Stimulated activated CD4-positive, alpha-beta T cell treated with anti-CD3 and anti-CD28 coated beads, Interleukin-12 subunit alpha, Interleukin-12 subunit beta, amount 100 ng/mL, for 48 hours (primary cell): ENCODE measurements around the gene TMEM123.

ENCODE experiments used
- DNase-seq, 3 donors: peaks; one replicate each; pipeline ENCODE4 v3.0.0-alpha.2; 2020; ENCODE audit warnings: low read depth in 2 of 3, low spot score in 1 of 3

Gene TMEM123

GRCh38 chr11:102426570-102426969 lies 26.0 kb downstream of the TMEM123 start:
- no peak for DNase-seq

GRCh38 chr11:102426000-102426399 lies 26.6 kb downstream of the TMEM123 start:
- no peak for DNase-seq

GRCh38 chr11:102423936-102424335 lies 28.6 kb downstream of the TMEM123 start:
- DNase-seq: no peak

GRCh38 chr11:102422817-102423712 lies 29.5 kb downstream of the TMEM123 start:
- DNase-seq: no peak

GRCh38 chr11:102421261-102421660 lies 31.3 kb downstream of the TMEM123 start:
- DNase-seq: no peak

GRCh38 chr11:102420547-102420946 lies 32.0 kb downstream of the TMEM123 start:
- DNase-seq: peak in 1 of 3 donors; percentile 21

- no peak for DNase-seq
Measured at GRCh38 chr11:102419181-102419580, 33.4 kb downstream of the TMEM123 start.

- no peak for DNase-seq
Measured at GRCh38 chr11:102416976-102417375, 35.6 kb downstream of the TMEM123 start.

- no peak for DNase-seq
Measured at GRCh38 chr11:102415304-102415916, 37.2 kb downstream of the TMEM123 start.

GRCh38 chr11:102414559-102414958 lies 38.0 kb downstream of the TMEM123 start:
- DNase-seq: no peak

GRCh38 chr11:102413497-102413896 lies 39.1 kb downstream of the TMEM123 start:
- no peak for DNase-seq

GRCh38 chr11:102411142-102411541 lies 41.4 kb downstream of the TMEM123 start:
- no peak for DNase-seq

- no peak for DNase-seq
Measured at GRCh38 chr11:102410382-102410784, 42.2 kb downstream of the TMEM123 start.

- DNase-seq: no peak
Measured at GRCh38 chr11:102408339-102408738, 44.2 kb downstream of the TMEM123 start.

- DNase-seq: no peak
Measured at GRCh38 chr11:102407901-102408300, 44.7 kb downstream of the TMEM123 start.

- no peak for DNase-seq
Measured at GRCh38 chr11:102406099-102406498, 46.5 kb downstream of the TMEM123 start.

- no peak for DNase-seq
Measured at GRCh38 chr11:102405501-102405900, 47.1 kb downstream of the TMEM123 start.

- DNase-seq: no peak
Measured at GRCh38 chr11:102402548-102402947, 50.0 kb downstream of the TMEM123 start.

GRCh38 chr11:102401905-102402304 lies 50.7 kb downstream of the TMEM123 start:
- DNase-seq: no peak

- no peak for DNase-seq
Measured at GRCh38 chr11:102400603-102401002, 52.0 kb downstream of the TMEM123 start.

GRCh38 chr11:102399189-102399588 lies 53.4 kb downstream of the TMEM123 start:
- DNase-seq: no peak

GRCh38 chr11:102398297-102398696 lies 54.3 kb downstream of the TMEM123 start:
- no peak for DNase-seq
